Inflammatory macrophage treated with lipopolysaccharide for 1 hour (primary cell): Measurements from ENCODE around the gene LDLRAD3.
A peak's percentile ranks its signal among the peaks of the same experiment; 100 is the strongest.
"Not testable (repeated sequence)": the region's sequence is repeated elsewhere in the genome, so short reads cannot be mapped to it uniquely, and the experiment has no call there.

Source experiments
- DNase-seq, 2 donors: peaks; one replicate each; pipeline ENCODE4 v3.0.0-alpha.2; 2020 to 2022

LDLRAD3 gene

DNA sequence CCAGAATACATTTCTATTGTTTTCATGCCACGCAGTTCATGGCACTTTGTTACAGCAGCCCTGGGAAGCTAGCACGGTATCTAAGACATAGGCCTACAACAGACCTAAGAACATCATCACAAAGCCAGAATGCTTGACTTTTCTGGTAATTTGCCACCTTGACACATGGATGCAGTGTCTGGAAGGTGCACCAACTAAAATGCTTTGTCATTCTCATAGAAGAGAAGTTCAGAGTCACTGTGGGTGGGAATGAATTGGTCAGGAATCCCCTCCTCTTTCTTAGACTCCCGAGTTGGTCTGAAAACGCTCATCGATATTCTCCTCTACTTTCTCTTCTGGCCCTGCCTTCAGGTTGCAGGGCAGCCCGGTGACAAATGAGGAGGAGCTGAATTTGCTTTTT is 223.9 kb downstream of the LDLRAD3 start:
- no peak for DNase-seq

- DNase-seq: peak; percentile 39 to 54
These were observed 234.0 kb downstream of the LDLRAD3 start for GRCh38 chr11:36177836-36178235.

- no peak for DNase-seq
These were observed 242.7 kb downstream of the LDLRAD3 start for GRCh38 chr11:36186340-36187175.

DNA sequence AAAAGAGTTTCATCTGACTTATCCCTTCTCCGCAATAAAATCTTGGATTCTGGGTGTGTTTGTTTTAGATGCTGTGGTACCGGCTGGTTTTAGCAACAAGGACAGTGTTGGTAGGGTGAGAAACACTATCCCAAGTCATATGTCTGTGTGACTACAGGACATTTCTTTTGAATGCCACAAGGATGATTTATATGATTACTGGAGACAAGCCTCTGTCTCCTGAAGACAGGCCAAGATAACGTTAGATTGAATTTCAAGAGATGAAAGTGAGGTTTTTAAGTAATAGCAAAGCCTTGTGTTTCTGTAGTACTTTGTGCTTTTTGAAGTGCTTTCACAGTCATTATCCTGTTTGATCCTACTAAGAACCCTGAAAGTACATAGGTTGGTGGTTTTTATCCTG is 243.8 kb downstream of the LDLRAD3 start:
- no peak for DNase-seq

DNA sequence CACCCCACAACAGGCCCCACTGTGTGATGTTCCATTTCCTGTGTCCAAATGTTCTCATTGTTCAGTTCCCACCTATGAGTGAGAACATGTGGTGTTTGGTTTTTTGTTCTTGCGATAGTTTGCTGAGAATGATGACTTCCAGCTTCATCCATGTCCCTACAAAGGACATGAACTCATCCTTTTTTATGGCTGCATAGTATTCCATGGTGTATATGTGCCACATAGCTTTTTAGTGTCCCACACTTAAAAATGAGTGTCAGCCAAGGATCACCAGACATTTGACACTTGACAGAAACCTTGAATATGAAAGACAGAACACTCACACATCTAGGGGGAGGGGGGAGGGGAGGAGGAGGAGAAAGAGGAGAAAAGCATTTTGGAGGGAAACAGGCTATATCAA is 245.9 kb downstream of the LDLRAD3 start:
- not testable (repeated sequence) for DNase-seq

DNA sequence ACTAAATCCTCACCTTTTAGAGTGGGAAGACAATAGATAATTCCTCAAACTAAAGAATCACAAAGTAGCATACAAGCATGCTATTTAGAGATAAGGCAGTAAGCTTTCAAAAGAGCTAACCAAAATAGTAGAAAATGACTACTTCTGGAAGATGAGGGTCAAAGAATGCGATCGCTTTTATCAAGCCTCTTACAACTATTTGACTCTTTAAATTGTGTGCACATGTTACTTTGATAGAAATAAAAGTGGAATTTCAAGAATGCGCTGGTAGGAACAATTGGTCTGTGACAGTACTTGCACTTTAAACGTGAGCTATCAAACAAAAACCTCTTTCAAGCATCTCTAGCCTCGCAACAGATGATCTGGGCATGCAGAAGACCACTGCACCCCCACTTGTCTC is 248.1 kb downstream of the LDLRAD3 start:
- DNase-seq: no peak

GRCh38 chr11:36192425-36193289 is 248.8 kb downstream of the LDLRAD3 start:
- no peak for DNase-seq

- no peak for DNase-seq
These were observed 249.4 kb downstream of the LDLRAD3 start for GRCh38 chr11:36193290-36193619.

DNA sequence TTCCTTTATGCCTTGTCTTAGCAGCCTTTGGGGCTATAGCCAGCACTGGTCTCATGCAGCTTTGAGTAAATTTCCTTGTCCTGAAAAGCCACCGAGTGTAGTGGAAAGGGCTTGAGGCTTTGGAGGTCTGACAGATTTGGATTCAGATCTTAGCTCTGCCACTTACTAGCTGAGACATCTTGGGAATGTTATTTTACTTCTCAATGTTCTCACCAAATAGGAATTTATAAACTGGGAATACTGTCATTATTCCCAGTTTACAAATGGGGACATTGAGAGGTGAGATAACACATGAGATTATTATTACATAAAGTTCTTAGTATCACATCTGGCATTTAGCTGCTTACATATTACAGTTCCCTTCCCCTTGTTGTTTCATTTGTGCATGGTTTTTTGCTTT is 249.9 kb downstream of the LDLRAD3 start:
- no peak for DNase-seq

- no peak for DNase-seq
These were observed 251.9 kb downstream of the LDLRAD3 start for GRCh38 chr11:36195496-36196354.

- no peak for DNase-seq
These were observed 252.6 kb downstream of the LDLRAD3 start for GRCh38 chr11:36196411-36196998.

GRCh38 chr11:36201411-36201810 is 257.5 kb downstream of the LDLRAD3 start:
- DNase-seq: no peak

DNA sequence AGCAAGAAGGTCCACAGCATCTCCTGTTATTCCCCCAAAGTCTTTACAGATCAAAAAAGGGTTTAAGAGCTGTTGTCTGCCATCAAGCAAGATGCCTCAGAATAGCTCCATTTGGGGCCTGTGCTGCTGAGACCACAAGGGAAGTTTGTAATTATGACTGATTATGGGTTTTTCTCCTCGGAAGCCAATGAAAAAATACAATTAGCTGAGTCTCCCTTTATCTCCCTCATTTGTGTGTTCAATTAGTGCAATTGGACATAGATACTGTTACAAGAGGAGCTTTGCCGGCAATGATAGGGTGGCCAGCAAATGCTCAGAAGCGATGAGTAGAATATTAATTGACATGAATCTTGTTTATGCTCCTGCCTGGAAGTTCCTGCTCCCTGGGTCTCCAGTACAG is 261.7 kb downstream of the LDLRAD3 start:
- no peak for DNase-seq

- DNase-seq: no peak
These were observed 266.7 kb downstream of the LDLRAD3 start for GRCh38 chr11:36210529-36210928.

GRCh38 chr11:36211761-36212430 is 268.0 kb downstream of the LDLRAD3 start:
- DNase-seq: no peak

DNA sequence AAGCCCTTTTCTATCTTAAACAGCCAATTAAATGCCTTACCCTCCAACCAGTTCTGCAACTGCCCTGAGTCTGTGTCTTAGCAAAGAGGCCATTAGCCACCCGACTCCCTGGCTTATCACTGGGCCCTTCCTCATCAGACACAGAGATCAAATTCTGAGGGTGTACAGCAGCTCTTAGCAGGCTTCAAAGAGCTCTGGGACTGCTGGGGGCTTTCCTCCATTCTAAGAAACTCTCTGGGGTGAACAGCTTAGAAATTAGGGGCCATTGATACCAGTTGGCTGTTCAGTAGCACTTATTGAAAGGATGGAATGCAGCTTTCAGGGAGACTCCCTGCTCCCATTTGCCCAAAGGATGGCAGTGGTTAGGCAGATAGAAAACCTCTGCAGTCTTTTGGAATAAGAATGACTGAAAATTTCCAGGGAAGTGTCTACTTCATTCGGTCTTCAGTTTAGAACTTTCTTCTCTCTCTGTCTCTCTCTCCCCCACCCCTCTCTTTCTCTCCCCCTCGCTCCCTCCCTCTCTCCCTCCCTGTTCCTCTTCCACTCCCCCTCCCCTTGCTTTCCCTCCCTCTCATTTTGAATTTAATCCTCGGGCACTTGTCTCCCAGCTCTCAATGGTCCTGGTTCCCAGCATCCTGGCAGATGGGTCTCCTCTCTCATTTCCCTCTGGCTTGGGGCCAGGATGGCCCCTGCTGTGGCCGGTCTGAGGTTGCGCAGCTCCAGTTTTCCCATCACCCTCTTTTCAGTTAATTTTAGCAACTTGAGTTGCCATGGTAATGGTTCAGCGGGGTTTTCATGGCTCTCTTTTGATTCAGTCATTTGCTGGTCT is 268.9 kb downstream of the LDLRAD3 start:
- DNase-seq: no peak

DNA sequence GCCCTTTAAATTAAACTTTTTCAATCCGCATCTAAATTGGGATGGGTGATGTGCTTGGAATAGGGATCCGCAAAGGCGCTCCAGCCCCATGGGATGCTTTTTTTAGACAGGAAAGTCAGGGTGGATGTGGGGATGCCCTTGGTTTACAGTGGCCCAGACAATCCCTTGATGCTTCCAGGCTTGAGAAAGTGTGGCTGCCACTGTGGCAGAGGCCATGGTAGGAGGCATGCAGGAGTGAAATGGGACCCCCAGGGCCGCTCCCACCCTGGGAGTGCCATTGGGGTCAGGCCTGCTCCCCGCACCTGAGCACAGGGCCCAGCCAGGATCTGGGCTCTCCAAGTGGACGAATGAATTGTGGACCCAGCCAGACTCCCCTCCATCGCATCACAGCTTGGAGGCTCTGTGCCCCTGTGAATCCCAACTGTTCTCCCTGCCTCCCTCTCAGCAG is 269.6 kb downstream of the LDLRAD3 start:
- DNase-seq: no peak

DNA sequence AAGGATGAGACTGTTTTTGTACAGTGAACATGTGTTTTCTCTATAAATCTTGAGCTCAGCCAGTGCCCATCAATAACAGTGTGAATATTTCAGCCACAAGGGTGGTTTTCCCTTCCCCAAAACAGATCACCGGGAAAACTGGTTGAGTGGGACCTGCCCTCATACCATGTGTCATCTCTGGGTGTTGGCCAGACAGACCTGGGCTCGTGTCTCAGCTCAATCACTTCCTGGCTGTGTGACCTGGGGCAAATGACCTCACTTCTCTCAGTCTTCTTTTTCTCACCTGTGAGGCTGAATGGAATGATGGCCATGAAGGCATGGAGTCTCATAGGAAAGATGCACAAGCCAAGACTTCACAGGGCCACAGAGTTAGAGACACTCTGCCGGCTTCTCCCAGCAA is 270.6 kb downstream of the LDLRAD3 start:
- no peak for DNase-seq

DNA sequence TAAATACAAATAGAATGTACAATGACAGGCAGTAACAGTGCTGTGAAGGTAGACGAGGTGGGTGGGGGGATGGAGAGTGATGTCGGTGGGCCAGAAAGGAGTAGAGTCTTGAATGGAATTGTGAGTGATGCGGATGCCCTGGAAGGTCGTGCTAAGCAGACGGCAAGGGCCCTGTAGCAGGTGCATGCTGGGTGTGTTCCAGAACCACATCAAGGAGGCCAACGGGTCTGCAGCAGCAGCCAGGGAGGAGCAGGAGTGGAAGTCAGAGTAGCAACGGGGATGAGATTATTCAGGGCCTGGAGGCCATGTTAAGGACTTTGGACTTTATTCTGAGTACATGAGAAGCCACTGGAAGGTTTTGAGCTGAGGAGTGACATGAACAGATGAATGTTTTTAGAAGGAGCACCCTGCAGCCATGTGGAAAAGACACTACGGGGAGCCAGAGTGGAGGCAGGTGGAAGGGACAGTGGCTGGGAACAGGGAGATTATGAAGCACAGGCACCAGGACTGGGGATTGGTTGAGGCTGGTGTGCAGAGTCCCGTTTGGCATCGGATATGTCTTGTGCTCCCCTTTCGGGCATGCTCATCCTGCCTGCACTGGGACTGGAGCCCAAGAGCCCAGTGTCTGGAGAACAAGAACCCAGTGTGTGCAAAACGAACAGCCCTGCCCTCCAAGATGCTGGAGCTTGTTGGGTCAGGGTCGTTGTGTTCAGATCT is 271.3 kb downstream of the LDLRAD3 start:
- no peak for DNase-seq

- no peak for DNase-seq
These were observed 271.8 kb downstream of the LDLRAD3 start for GRCh38 chr11:36215693-36216060.
